GM23338 (cell line): ENCODE data around the gene CADPS.

Source experiments
- CREB1 ChIP-seq: fragments of 250-450 bp; sonication (Bioruptor Pico); IDR thresholded peaks from 2 replicates; pipeline ENCODE4 v1.5.0; 2020; ENCODE audit warnings: low read depth, mild to moderate bottlenecking, moderate library complexity
- EZH2 ChIP-seq: fragments of 200-600 bp; sonication (generic); IDR thresholded peaks from one replicate; pipeline ENCODE4 v1.8.0; 2017; ENCODE audit warnings: antibody characterized with exemption, mild to moderate bottlenecking, low read depth; ENCODE audit not compliant: unreplicated experiment
- EZH2phosphoT487 ChIP-seq: fragments of 200-600 bp; sonication (generic); IDR thresholded peaks from one replicate; pipeline ENCODE4 v1.8.1; 2018; ENCODE audit warnings: antibody characterized with exemption; ENCODE audit not compliant: unreplicated experiment
- JUNB ChIP-seq: IDR thresholded peaks from one replicate; pipeline ENCODE4 v1.6.1; 2016; ENCODE audit warnings: antibody characterized with exemption; ENCODE audit not compliant: unreplicated experiment
- NANOG ChIP-seq: IDR thresholded peaks from 2 replicates; pipeline ENCODE4 v1.6.1; 2016; ENCODE audit warnings: antibody characterized with exemption, borderline replicate concordance
- POLR2AphosphoS5 ChIP-seq: IDR thresholded peaks from 2 replicates; pipeline ENCODE4 v1.6.1; 2016; ENCODE audit warnings: antibody characterized with exemption, low read depth
- STAT1 ChIP-seq: IDR thresholded peaks from one replicate; pipeline ENCODE4 v1.6.1; 2016; ENCODE audit warnings: antibody characterized with exemption; ENCODE audit not compliant: unreplicated experiment
- ZNF114 ChIP-seq: fragments of 250-450 bp; sonication (Bioruptor Pico); IDR thresholded peaks from 2 replicates; pipeline ENCODE4 v1.5.0; 2020; ENCODE audit warnings: mild to moderate bottlenecking, moderate library complexity
- ZNF331 ChIP-seq: fragments of 250-450 bp; sonication (Bioruptor Pico); IDR thresholded peaks from 2 replicates; pipeline ENCODE4 v1.5.0; 2020; ENCODE audit warnings: low read depth, mild to moderate bottlenecking, moderate library complexity
- TF ChIP-seq, protein P1 (sequence below), 2 experiments: fragments of 200-600 bp in 1 of 2; sonication (generic) in 1 of 2; conservative IDR thresholded peaks; 2 replicates each; pipeline versions ENCODE4 v1.5.1 to v1.6.1; 2016 to 2017; ENCODE audit warnings: antibody characterized with exemption in 2 of 2, low read depth in 2 of 2, mild to moderate bottlenecking in 2 of 2, moderate library complexity in 1 of 2
- TF ChIP-seq, protein P2 (sequence below): IDR thresholded peaks from one replicate; pipeline ENCODE4 v1.6.1; 2018; ENCODE audit warnings: antibody characterized with exemption; ENCODE audit not compliant: unreplicated experiment
- TF ChIP-seq, protein P3 (sequence below): IDR thresholded peaks from 2 replicates; pipeline ENCODE4 v1.6.1; 2016; ENCODE audit warnings: antibody characterized with exemption

DNA sequence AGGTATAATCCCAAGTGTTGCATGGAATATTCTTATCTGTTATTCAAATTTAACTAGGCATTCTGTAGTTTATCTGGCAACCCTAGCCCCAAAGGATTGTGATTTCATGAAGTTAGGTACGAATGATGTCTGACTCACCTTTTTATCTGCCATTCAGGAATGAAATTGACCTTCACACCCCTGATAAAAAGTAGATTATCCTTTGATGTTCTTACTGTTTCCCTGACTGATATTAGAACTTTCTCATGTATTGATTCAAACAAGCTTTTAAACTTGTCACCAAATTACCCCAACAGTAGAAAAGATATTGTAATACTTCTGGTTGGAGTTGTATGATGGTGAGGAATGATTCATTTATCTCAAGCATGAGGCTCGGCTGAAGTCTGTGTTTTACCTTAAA, 43.6 kb upstream of the CADPS start:
- TF ChIP-seq, protein P1, sequence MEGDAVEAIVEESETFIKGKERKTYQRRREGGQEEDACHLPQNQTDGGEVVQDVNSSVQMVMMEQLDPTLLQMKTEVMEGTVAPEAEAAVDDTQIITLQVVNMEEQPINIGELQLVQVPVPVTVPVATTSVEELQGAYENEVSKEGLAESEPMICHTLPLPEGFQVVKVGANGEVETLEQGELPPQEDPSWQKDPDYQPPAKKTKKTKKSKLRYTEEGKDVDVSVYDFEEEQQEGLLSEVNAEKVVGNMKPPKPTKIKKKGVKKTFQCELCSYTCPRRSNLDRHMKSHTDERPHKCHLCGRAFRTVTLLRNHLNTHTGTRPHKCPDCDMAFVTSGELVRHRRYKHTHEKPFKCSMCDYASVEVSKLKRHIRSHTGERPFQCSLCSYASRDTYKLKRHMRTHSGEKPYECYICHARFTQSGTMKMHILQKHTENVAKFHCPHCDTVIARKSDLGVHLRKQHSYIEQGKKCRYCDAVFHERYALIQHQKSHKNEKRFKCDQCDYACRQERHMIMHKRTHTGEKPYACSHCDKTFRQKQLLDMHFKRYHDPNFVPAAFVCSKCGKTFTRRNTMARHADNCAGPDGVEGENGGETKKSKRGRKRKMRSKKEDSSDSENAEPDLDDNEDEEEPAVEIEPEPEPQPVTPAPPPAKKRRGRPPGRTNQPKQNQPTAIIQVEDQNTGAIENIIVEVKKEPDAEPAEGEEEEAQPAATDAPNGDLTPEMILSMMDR (conservative IDR thresholded peaks at IDR 0.05; ENCODE audit: low read depth in 2 of 2), result no peak
- TF ChIP-seq EZH2 (no peak), STAT1 (no peak), POLR2AphosphoS5 (no peak), EZH2phosphoT487 (no peak), JUNB (no peak), NANOG (no peak), CREB1 (no peak), ZNF114 (no peak), ZNF331 (CRISPR knock-in tag) (no peak)
- TF ChIP-seq, protein P2, sequence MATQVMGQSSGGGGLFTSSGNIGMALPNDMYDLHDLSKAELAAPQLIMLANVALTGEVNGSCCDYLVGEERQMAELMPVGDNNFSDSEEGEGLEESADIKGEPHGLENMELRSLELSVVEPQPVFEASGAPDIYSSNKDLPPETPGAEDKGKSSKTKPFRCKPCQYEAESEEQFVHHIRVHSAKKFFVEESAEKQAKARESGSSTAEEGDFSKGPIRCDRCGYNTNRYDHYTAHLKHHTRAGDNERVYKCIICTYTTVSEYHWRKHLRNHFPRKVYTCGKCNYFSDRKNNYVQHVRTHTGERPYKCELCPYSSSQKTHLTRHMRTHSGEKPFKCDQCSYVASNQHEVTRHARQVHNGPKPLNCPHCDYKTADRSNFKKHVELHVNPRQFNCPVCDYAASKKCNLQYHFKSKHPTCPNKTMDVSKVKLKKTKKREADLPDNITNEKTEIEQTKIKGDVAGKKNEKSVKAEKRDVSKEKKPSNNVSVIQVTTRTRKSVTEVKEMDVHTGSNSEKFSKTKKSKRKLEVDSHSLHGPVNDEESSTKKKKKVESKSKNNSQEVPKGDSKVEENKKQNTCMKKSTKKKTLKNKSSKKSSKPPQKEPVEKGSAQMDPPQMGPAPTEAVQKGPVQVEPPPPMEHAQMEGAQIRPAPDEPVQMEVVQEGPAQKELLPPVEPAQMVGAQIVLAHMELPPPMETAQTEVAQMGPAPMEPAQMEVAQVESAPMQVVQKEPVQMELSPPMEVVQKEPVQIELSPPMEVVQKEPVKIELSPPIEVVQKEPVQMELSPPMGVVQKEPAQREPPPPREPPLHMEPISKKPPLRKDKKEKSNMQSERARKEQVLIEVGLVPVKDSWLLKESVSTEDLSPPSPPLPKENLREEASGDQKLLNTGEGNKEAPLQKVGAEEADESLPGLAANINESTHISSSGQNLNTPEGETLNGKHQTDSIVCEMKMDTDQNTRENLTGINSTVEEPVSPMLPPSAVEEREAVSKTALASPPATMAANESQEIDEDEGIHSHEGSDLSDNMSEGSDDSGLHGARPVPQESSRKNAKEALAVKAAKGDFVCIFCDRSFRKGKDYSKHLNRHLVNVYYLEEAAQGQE, result no peak
- TF ChIP-seq, protein P3, sequence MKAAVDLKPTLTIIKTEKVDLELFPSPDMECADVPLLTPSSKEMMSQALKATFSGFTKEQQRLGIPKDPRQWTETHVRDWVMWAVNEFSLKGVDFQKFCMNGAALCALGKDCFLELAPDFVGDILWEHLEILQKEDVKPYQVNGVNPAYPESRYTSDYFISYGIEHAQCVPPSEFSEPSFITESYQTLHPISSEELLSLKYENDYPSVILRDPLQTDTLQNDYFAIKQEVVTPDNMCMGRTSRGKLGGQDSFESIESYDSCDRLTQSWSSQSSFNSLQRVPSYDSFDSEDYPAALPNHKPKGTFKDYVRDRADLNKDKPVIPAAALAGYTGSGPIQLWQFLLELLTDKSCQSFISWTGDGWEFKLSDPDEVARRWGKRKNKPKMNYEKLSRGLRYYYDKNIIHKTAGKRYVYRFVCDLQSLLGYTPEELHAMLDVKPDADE, result no peak
